ENCODE data around the gene FAM83G.
"Not testable (repeated sequence)": the region's sequence is repeated elsewhere in the genome, so short reads cannot be mapped to it uniquely, and the experiment has no call there.

The FAM83G gene

GRCh38 chr17:18922596-18922995 lies 82.0 kb downstream of the FAM83G start:
- DNase-seq (ENCODE audit: low read depth in 1 of 2, low spot score in 1 of 2), result not testable (repeated sequence)

GRCh38 chr17:18921912-18922451 lies 82.6 kb downstream of the FAM83G start:
- no peak for DNase-seq (ENCODE audit: low read depth in 1 of 2, low spot score in 1 of 2)

GRCh38 chr17:18921485-18921884 lies 83.1 kb downstream of the FAM83G start:
- no peak for DNase-seq (ENCODE audit: low read depth in 1 of 2, low spot score in 1 of 2)

GRCh38 chr17:18920911-18921441 lies 83.6 kb downstream of the FAM83G start:
- no peak for DNase-seq (ENCODE audit: low read depth in 1 of 2, low spot score in 1 of 2)

GRCh38 chr17:18919963-18920362 lies 84.6 kb downstream of the FAM83G start:
- no peak for DNase-seq (ENCODE audit: low read depth in 1 of 2, low spot score in 1 of 2)

Measured in stimulated activated CD4-positive, alpha-beta T cell treated with anti-CD3 and anti-CD28 coated beads, Interleukin-15, amount 100 ng/mL, for 1 hour (primary cell).